SK-N-SH (cell line): ENCODE data around the gene CREB5. TPM values are rescaled to one million over a fixed set of nuclear protein-coding genes. Genes with fewer than 3 reads are reported as not detected.

Experiments
- CTCF ChIA-PET: fragments of 300-600, 350-600 bp; formaldehyde crosslinking; extraction: SDS; loops from one replicate; lab custom pipeline; 2021; lab: Yijun Ruan, JAX
- POLR2A ChIA-PET: fragments of 350-600 bp; sonication (Branson Sonifier 250); formaldehyde crosslinking; extraction: SDS; loops from one replicate; lab custom pipeline; 2020; ENCODE audit warnings: antibody characterized with exemption, inconsistent platforms; lab: Yijun Ruan, JAX
- DNase-seq: peaks from one replicate; pipeline ENCODE4 v3.0.0; 2012
- H2AFZ ChIP-seq: fragments of 200-600 bp; sonication (generic); 2 replicates; pipeline ENCODE4 v1.8.1; 2016; ENCODE audit warnings: antibody characterized with exemption, mild to moderate bottlenecking, low read depth
- H3F3A ChIP-seq: fragments of 200-600 bp; sonication (generic); replicated peaks from 2 replicates; pipeline ENCODE3; 2016; ENCODE audit warnings: antibody characterized with exemption, mild to moderate bottlenecking; ENCODE audit not compliant: insufficient read depth
- H3K27ac ChIP-seq, 2 experiments: fragments of 200-500 bp in 1 of 2; fragments of 200-600 bp in 1 of 2; sonication (Bioruptor generic) in 1 of 2; sonication (generic), shearing (Covaris generic) in 1 of 2; 2 replicates each; pipeline versions ENCODE4 v1.5.1 to v1.6.1; 2014 to 2016; ENCODE audit warnings: low read depth in 2 of 2, inconsistent platforms in 1 of 2, low read length in 1 of 2, mild to moderate bottlenecking in 1 of 2, mixed read lengths in 1 of 2
- H3K27me3 ChIP-seq: fragments of 200-600 bp; sonication (generic), shearing (Covaris generic); 2 replicates; pipeline ENCODE4 v1.6.1; 2016; ENCODE audit warnings: mixed run types; ENCODE audit not compliant: insufficient read depth
- H3K36me3 ChIP-seq, 2 experiments: fragments of 200-500 bp in 1 of 2; fragments of 200-600 bp in 1 of 2; sonication (Bioruptor generic) in 1 of 2; sonication (generic) in 1 of 2; replicated peaks in 1 of 2; 2 replicates each; pipeline versions ENCODE3 to v1.5.1; 2014 to 2016; ENCODE audit warnings: low read length in 1 of 2, mild to moderate bottlenecking in 1 of 2; ENCODE audit not compliant: insufficient read depth in 2 of 2, control insufficient read depth in 1 of 2
- H3K4me1 ChIP-seq, 2 experiments: fragments of 200-500 bp in 1 of 2; fragments of 200-600 bp in 1 of 2; sonication (Bioruptor generic) in 1 of 2; sonication (generic), shearing (Covaris generic) in 1 of 2; 2 replicates each; pipeline versions ENCODE4 v1.5.1 to v1.6.1; 2014 to 2016; ENCODE audit warnings: low read depth in 1 of 2, low read length in 1 of 2, mixed run types in 1 of 2; ENCODE audit not compliant: insufficient read depth in 2 of 2, control insufficient read depth in 1 of 2
- H3K4me2 ChIP-seq: fragments of 200-600 bp; sonication (generic), shearing (Covaris generic); 2 replicates; pipeline ENCODE4 v1.6.1; 2017; ENCODE audit warnings: mixed run types
- H3K4me3 ChIP-seq, 2 experiments: fragments of 200-500 bp in 1 of 2; fragments of 200-600 bp in 1 of 2; sonication (Bioruptor generic) in 1 of 2; sonication (generic), shearing (Covaris generic) in 1 of 2; 2 replicates each; pipeline versions ENCODE4 v1.5.1 to v1.8.1; 2014 to 2016; ENCODE audit warnings: low read depth in 2 of 2, inconsistent platforms in 1 of 2, low read length in 1 of 2, mild to moderate bottlenecking in 1 of 2, mixed read lengths in 1 of 2, moderate library complexity in 1 of 2
- H3K79me2 ChIP-seq: fragments of 200-600 bp; sonication (generic); 2 replicates; pipeline ENCODE4 v1.8.1; 2017; ENCODE audit warnings: mild to moderate bottlenecking; ENCODE audit not compliant: insufficient read depth
- H3K9ac ChIP-seq: fragments of 200-600 bp; sonication (generic); 2 replicates; pipeline ENCODE4 v1.6.1; 2017; ENCODE audit warnings: mixed run types
- H3K9me2 ChIP-seq: fragments of 200-600 bp; sonication (generic); 2 replicates; pipeline ENCODE4 v1.6.1; 2017; ENCODE audit warnings: mixed run types
- H3K9me3 ChIP-seq: fragments of 200-600 bp; sonication (generic); 2 replicates; pipeline ENCODE4 v1.6.1; 2017; ENCODE audit warnings: mixed run types, mild to moderate bottlenecking, moderate library complexity
- H4K20me1 ChIP-seq: fragments of 200-600 bp; sonication (generic); 2 replicates; pipeline ENCODE4 v1.6.1; 2017; ENCODE audit warnings: mild to moderate bottlenecking, mixed run types; ENCODE audit not compliant: insufficient read depth
- EZH2phosphoT487 ChIP-seq: fragments of 200-600 bp; sonication (generic); IDR thresholded peaks from 2 replicates; pipeline ENCODE4 v1.6.1; 2017; ENCODE audit warnings: low read depth, mixed run types, mild to moderate bottlenecking, antibody characterized with exemption, moderate library complexity, borderline replicate concordance
- FOXJ3 ChIP-seq: sonication (generic); formaldehyde crosslinking; IDR thresholded peaks from 2 replicates; pipeline ENCODE4 v1.5.1; 2020; ENCODE audit warnings: mild to moderate bottlenecking, missing genetic modification reagents
- GABPA ChIP-seq: IDR thresholded peaks from 2 replicates; pipeline ENCODE4 v1.4.0; 2012; ENCODE audit warnings: low read depth, mild to moderate bottlenecking
- GATA2 ChIP-seq: sonication (generic); formaldehyde crosslinking; IDR thresholded peaks from 2 replicates; pipeline ENCODE4 v1.5.0; 2020; ENCODE audit warnings: mild to moderate bottlenecking, missing genetic modification reagents
- JUND ChIP-seq: IDR thresholded peaks from 2 replicates; pipeline ENCODE4 v1.4.0; 2012
- MEF2A ChIP-seq: IDR thresholded peaks from 2 replicates; pipeline ENCODE4 v1.4.0; 2012; ENCODE audit warnings: low read depth, borderline replicate concordance
- MXI1 ChIP-seq: IDR thresholded peaks from 2 replicates; pipeline ENCODE4 v1.6.1; 2012; ENCODE audit warnings: mild to moderate bottlenecking, low read depth, low read length, improper control_type of control experiment
- NFIC ChIP-seq: IDR thresholded peaks from 2 replicates; pipeline ENCODE4 v1.4.0; 2012; ENCODE audit warnings: borderline replicate concordance
- NRF1 ChIP-seq: IDR thresholded peaks from 2 replicates; pipeline ENCODE4 v1.6.1; 2012; ENCODE audit warnings: low read depth, mild to moderate bottlenecking, low read length
- RAD21 ChIP-seq: IDR thresholded peaks from 2 replicates; pipeline ENCODE4 v1.6.1; 2012; ENCODE audit warnings: mild to moderate bottlenecking, low read length
- RCOR1 ChIP-seq: fragments of 150-350 bp; IDR thresholded peaks from 2 replicates; pipeline ENCODE4 v1.6.1; 2017; ENCODE audit warnings: antibody characterized with exemption, low read length
- RXRA ChIP-seq: IDR thresholded peaks from 2 replicates; pipeline ENCODE4 v1.4.0; 2012; ENCODE audit warnings: low read depth, mild to moderate bottlenecking, borderline replicate concordance
- SIN3A ChIP-seq: IDR thresholded peaks from 2 replicates; pipeline ENCODE4 v1.6.1; 2012; ENCODE audit warnings: low read depth, mild to moderate bottlenecking, low read length, moderate library complexity, borderline replicate concordance
- TAF1 ChIP-seq: IDR thresholded peaks from 2 replicates; pipeline ENCODE4 v1.6.1; 2012; ENCODE audit warnings: low read depth, mild to moderate bottlenecking, low read length, moderate library complexity, borderline replicate concordance
- TCF12 ChIP-seq: IDR thresholded peaks from 2 replicates; pipeline ENCODE4 v1.4.0; 2012
- WGBS: methylation state at CpG from one replicate; pipeline ENCODE4 v1.1.6; 2017; ENCODE audit warnings: low lambda C conversion rate; 5-methylcytosine and 5-hydroxymethylcytosine counted together
- polyA plus RNA-seq, 3 experiments: library from polyadenylated mRNA; depleted of rRNA; stranded (reverse); fragments of >200 nt; gene quantifications; 2 replicates each; pipeline ENCODE4 v1.2.3, GENCODE V29; 2012
- TF ChIP-seq, protein P1 (sequence below): IDR thresholded peaks from 2 replicates; pipeline ENCODE4 v1.4.0; 2012; ENCODE audit warnings: low read depth, borderline replicate concordance
- TF ChIP-seq, protein P2 (sequence below): fragments of 200-600 bp; sonication (generic); IDR thresholded peaks from 2 replicates; pipeline ENCODE4 v1.6.1; 2017; ENCODE audit warnings: antibody characterized with exemption, mild to moderate bottlenecking, moderate library complexity
- TF ChIP-seq, protein P3 (sequence below): fragments of 150-350 bp; IDR thresholded peaks from 2 replicates; pipeline ENCODE4 v1.6.1; 2017; ENCODE audit warnings: antibody characterized with exemption, low read length, low read depth, borderline replicate concordance
- TF ChIP-seq, protein P4 (sequence below): IDR thresholded peaks from 2 replicates; pipeline ENCODE4; 2012
- TF ChIP-seq, protein P5 (sequence below): IDR thresholded peaks from 2 replicates; pipeline ENCODE4 v1.4.0; 2012; ENCODE audit warnings: low read depth, borderline replicate concordance

Gene CREB5
- polyA plus RNA-seq, 1 of the 3 experiments (the other 2 are of a cell fraction), result 19.3 TPM

DNA sequence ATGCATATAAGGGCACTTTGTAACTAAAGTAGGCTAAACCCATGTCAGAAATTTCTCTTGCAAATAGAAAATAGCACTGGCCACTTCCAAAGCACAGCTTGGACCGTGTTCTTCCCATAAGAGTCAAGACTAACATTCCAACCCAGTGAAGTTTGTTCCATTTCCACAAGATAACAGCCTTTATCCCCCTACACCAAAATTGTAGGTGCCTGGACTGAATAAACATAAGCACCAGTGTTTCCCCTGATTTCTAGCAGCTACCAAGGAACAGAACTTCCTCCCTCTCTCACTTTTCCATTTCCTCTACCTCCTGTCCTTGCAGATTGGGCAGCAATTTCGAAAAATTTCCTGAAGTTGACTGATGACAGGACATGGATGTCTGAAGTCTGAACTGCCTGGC is 219.7 kb downstream of the CREB5 start:
- no peak overlapping the region for H3K27ac ChIP-seq
- 42% methylated on average over 2 of the region's 2 CpGs for WGBS
- no peak for DNase-seq

DNA sequence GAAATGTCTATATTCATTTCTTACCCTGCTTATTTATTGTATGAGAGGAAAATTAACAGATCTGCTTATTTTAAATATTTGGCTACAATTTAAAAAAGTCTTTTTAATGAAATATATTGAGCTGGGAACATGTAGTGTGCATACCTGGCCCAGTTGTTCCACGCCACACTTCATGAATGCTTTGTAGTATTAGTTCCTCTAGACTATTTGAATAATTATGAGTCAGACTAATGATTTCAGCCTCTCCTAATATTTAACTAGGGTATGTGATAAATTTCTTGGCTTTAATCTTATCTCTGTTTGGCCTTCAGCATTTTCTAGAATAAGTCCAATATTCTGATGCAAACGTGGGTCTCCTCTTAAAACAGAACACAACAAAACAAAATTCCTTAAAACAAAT is 226.6 kb downstream of the CREB5 start:
- no peaks in the 10 kb centered on the region for H3K79me2 ChIP-seq
- no peaks in the 10 kb centered on the region for H4K20me1 ChIP-seq
- H3K9me2 ChIP-seq, result no peaks in the 10 kb centered on the region
- no peak overlapping the region for H2AFZ ChIP-seq
- ChIA-PET CTCF (interaction anchor here (0.7 to 1.7 kb wide), 4 partner anchors 13 to 216 kb away, joined by 3 read pairs; no protein-coding TSS in a partner anchor), POLR2A (no interaction called here)
- no peak for DNase-seq
- no peaks in the 10 kb centered on the region; the same call in none of the 2 replicates for H3K27me3 ChIP-seq
- no peaks in the 10 kb centered on the region for H3F3A ChIP-seq
- TF ChIP-seq JUND (no peak), FOXJ3 (no peak), RAD21 (no peak), RCOR1 (no peak), EZH2phosphoT487 (no peak), TAF1 (no peak), GATA2 (CRISPR knock-in tag) (no peak), MXI1 (no peak), NFIC (no peak), RXRA (no peak), GABPA (no peak), SIN3A (no peak)
- TF ChIP-seq, protein P1, sequence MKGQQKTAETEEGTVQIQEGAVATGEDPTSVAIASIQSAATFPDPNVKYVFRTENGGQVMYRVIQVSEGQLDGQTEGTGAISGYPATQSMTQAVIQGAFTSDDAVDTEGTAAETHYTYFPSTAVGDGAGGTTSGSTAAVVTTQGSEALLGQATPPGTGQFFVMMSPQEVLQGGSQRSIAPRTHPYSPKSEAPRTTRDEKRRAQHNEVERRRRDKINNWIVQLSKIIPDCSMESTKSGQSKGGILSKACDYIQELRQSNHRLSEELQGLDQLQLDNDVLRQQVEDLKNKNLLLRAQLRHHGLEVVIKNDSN, result no peak
- TF ChIP-seq, protein P2, sequence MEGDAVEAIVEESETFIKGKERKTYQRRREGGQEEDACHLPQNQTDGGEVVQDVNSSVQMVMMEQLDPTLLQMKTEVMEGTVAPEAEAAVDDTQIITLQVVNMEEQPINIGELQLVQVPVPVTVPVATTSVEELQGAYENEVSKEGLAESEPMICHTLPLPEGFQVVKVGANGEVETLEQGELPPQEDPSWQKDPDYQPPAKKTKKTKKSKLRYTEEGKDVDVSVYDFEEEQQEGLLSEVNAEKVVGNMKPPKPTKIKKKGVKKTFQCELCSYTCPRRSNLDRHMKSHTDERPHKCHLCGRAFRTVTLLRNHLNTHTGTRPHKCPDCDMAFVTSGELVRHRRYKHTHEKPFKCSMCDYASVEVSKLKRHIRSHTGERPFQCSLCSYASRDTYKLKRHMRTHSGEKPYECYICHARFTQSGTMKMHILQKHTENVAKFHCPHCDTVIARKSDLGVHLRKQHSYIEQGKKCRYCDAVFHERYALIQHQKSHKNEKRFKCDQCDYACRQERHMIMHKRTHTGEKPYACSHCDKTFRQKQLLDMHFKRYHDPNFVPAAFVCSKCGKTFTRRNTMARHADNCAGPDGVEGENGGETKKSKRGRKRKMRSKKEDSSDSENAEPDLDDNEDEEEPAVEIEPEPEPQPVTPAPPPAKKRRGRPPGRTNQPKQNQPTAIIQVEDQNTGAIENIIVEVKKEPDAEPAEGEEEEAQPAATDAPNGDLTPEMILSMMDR, result no peak
- H3K9me3 ChIP-seq, result no peaks in the 10 kb centered on the region
- no peaks in the 10 kb centered on the region for H3K4me1 ChIP-seq
- H3K4me3 ChIP-seq, result no peak overlapping the region
- no peak overlapping the region for H3K27ac ChIP-seq
- WGBS, result 62% methylated on average over 2 of the region's 2 CpGs
- H3K4me2 ChIP-seq, result no peak overlapping the region
- H3K9ac ChIP-seq, result no peak overlapping the region
- no peaks in the 10 kb centered on the region for H3K36me3 ChIP-seq

More for the DNA sequence above, 219.7 kb downstream of the CREB5 start:
- H2AFZ ChIP-seq, result no peak overlapping the region
- H3K4me1 ChIP-seq, result peaks cover 3% of the 10 kb centered on the region in 2 experiments; a peak in 2 of 4 replicates
- TF ChIP-seq, protein P3, sequence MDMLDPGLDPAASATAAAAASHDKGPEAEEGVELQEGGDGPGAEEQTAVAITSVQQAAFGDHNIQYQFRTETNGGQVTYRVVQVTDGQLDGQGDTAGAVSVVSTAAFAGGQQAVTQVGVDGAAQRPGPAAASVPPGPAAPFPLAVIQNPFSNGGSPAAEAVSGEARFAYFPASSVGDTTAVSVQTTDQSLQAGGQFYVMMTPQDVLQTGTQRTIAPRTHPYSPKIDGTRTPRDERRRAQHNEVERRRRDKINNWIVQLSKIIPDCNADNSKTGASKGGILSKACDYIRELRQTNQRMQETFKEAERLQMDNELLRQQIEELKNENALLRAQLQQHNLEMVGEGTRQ, result no peak
- no peak for TF ChIP-seq MEF2A
- TF ChIP-seq RAD21, result no peak
- TF ChIP-seq, protein P4, sequence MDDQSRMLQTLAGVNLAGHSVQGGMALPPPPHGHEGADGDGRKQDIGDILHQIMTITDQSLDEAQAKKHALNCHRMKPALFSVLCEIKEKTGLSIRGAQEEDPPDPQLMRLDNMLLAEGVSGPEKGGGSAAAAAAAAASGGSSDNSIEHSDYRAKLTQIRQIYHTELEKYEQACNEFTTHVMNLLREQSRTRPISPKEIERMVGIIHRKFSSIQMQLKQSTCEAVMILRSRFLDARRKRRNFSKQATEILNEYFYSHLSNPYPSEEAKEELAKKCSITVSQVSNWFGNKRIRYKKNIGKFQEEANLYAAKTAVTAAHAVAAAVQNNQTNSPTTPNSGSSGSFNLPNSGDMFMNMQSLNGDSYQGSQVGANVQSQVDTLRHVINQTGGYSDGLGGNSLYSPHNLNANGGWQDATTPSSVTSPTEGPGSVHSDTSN, result no peak
- TF ChIP-seq, protein P5, sequence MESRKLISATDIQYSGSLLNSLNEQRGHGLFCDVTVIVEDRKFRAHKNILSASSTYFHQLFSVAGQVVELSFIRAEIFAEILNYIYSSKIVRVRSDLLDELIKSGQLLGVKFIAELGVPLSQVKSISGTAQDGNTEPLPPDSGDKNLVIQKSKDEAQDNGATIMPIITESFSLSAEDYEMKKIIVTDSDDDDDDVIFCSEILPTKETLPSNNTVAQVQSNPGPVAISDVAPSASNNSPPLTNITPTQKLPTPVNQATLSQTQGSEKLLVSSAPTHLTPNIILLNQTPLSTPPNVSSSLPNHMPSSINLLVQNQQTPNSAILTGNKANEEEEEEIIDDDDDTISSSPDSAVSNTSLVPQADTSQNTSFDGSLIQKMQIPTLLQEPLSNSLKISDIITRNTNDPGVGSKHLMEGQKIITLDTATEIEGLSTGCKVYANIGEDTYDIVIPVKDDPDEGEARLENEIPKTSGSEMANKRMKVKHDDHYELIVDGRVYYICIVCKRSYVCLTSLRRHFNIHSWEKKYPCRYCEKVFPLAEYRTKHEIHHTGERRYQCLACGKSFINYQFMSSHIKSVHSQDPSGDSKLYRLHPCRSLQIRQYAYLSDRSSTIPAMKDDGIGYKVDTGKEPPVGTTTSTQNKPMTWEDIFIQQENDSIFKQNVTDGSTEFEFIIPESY, result no peak
- TF ChIP-seq NRF1, result no peak
- no peak for TF ChIP-seq TAF1
- TF ChIP-seq TCF12, result no peak
- H3K9me3 ChIP-seq, result no peaks in the 10 kb centered on the region
- H3K4me3 ChIP-seq, result no peak overlapping the region
- no peaks in the 10 kb centered on the region for H3K36me3 ChIP-seq
- H3K79me2 ChIP-seq, result no peaks in the 10 kb centered on the region
- H4K20me1 ChIP-seq, result no peaks in the 10 kb centered on the region
- H3K27me3 ChIP-seq, result no peaks in the 10 kb centered on the region
- no peak overlapping the region for H3K4me2 ChIP-seq
- CTCF ChIA-PET, result interaction anchor here (0.8 to 9.3 kb wide), 6 partner anchors 9 to 352 kb away, joined by 3 to 68 read pairs (median 5); no protein-coding TSS in a partner anchor
- H3F3A ChIP-seq, result no peaks in the 10 kb centered on the region
- POLR2A ChIA-PET, result no interaction called here
- H3K9ac ChIP-seq, result no peak overlapping the region
- H3K9me2 ChIP-seq, result no peaks in the 10 kb centered on the region
